Panc1 (cell line): ENCODE results near the gene KLHDC9.

Source experiments
- CTCF ChIP-seq: fragments of 450-650 bp; IDR thresholded peaks from 2 replicates; pipeline ENCODE4 v1.5.1; 2017; ENCODE audit warnings: mild to moderate bottlenecking
- REST ChIP-seq, 2 experiments: IDR thresholded peaks; 2 replicates each; pipeline ENCODE4 v1.6.1; 2011 to 2012; ENCODE audit warnings: low read depth in 2 of 2, control low read depth in 1 of 2, low read length in 1 of 2, mild to moderate bottlenecking in 1 of 2, moderate library complexity in 1 of 2; ENCODE audit not compliant: insufficient read depth in 1 of 2

- no peak for TF ChIP-seq CTCF
- TF ChIP-seq REST (IDR thresholded peaks at IDR 0.05; ENCODE audit: insufficient read depth in 1 of 2, low read depth in 2 of 2, low read length in 1 of 2) = no peak
Measured at GRCh38 chr1:161051219-161051618, 46.9 kb upstream of the KLHDC9 start.
